GM23338 (cell line): ENCODE results near the gene NDST1.

Experiments used
- CREB1 ChIP-seq: fragments of 250-450 bp; sonication (Bioruptor Pico); IDR thresholded peaks from 2 replicates; pipeline ENCODE4 v1.5.0; 2020; ENCODE audit warnings: low read depth, mild to moderate bottlenecking, moderate library complexity
- EZH2 ChIP-seq: fragments of 200-600 bp; sonication (generic); IDR thresholded peaks from one replicate; pipeline ENCODE4 v1.8.0; 2017; ENCODE audit warnings: antibody characterized with exemption, mild to moderate bottlenecking, low read depth; ENCODE audit not compliant: unreplicated experiment
- EZH2phosphoT487 ChIP-seq: fragments of 200-600 bp; sonication (generic); IDR thresholded peaks from one replicate; pipeline ENCODE4 v1.8.1; 2018; ENCODE audit warnings: antibody characterized with exemption; ENCODE audit not compliant: unreplicated experiment
- JUNB ChIP-seq: IDR thresholded peaks from one replicate; pipeline ENCODE4 v1.6.1; 2016; ENCODE audit warnings: antibody characterized with exemption; ENCODE audit not compliant: unreplicated experiment
- POLR2AphosphoS5 ChIP-seq: IDR thresholded peaks from 2 replicates; pipeline ENCODE4 v1.6.1; 2016; ENCODE audit warnings: antibody characterized with exemption, low read depth
- REST ChIP-seq: IDR thresholded peaks from one replicate; pipeline ENCODE4 v1.6.1; 2018; ENCODE audit warnings: antibody characterized with exemption; ENCODE audit not compliant: unreplicated experiment
- STAT1 ChIP-seq: IDR thresholded peaks from one replicate; pipeline ENCODE4 v1.6.1; 2016; ENCODE audit warnings: antibody characterized with exemption; ENCODE audit not compliant: unreplicated experiment
- TF ChIP-seq, protein P1 (sequence below), 2 experiments: fragments of 200-600 bp in 1 of 2; sonication (generic) in 1 of 2; conservative IDR thresholded peaks; 2 replicates each; pipeline versions ENCODE4 v1.5.1 to v1.6.1; 2016 to 2017; ENCODE audit warnings: antibody characterized with exemption in 2 of 2, low read depth in 2 of 2, mild to moderate bottlenecking in 2 of 2, moderate library complexity in 1 of 2

DNA sequence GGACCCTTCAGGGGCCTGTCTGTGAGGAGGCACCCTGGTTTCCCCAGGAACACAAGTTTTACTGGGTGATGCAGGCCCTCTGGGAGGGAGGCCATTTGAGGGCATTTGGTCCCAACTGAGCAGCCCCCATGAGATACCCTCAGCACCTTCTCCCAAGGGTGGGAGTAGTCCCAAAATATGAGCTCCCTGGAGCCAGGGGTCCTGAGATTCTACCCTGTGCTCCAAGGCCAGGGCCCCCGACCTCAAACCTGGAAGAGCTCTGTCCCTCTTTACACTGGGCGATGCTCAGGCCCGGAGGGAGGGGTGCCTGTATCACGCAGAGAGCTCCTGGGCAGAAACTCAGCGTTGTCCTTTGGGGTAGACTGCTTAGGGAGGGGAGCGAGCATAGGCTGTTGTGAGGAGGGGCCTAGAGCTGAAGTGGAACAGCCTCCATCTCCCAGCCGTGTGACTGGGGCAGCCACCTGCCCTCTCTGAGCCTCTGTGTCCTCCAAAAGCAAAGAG is 68.6 kb downstream of the NDST1 start:
- TF ChIP-seq, protein P1, sequence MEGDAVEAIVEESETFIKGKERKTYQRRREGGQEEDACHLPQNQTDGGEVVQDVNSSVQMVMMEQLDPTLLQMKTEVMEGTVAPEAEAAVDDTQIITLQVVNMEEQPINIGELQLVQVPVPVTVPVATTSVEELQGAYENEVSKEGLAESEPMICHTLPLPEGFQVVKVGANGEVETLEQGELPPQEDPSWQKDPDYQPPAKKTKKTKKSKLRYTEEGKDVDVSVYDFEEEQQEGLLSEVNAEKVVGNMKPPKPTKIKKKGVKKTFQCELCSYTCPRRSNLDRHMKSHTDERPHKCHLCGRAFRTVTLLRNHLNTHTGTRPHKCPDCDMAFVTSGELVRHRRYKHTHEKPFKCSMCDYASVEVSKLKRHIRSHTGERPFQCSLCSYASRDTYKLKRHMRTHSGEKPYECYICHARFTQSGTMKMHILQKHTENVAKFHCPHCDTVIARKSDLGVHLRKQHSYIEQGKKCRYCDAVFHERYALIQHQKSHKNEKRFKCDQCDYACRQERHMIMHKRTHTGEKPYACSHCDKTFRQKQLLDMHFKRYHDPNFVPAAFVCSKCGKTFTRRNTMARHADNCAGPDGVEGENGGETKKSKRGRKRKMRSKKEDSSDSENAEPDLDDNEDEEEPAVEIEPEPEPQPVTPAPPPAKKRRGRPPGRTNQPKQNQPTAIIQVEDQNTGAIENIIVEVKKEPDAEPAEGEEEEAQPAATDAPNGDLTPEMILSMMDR (conservative IDR thresholded peaks at IDR 0.05; ENCODE audit: low read depth in 2 of 2) = no peak
- TF ChIP-seq EZH2phosphoT487 (no peak), POLR2AphosphoS5 (no peak), JUNB (no peak), REST (no peak), STAT1 (no peak), EZH2 (no peak), CREB1 (CRISPR knock-in tag) (no peak)
